HEK293T (cell line): Measurements from ENCODE around the gene PLPP2.
"Not testable (repeated sequence)": the region's sequence is repeated elsewhere in the genome, so short reads cannot be mapped to it uniquely, and the experiment has no call there.

Experiments
- CTCF ChIA-PET: fragments of 350-600 bp; formaldehyde crosslinking; extraction: SDS; loops from one replicate; lab custom pipeline; 2021; ENCODE audit warnings: antibody characterized with exemption, inconsistent platforms; lab: Yijun Ruan, JAX
- POLR2A ChIA-PET: fragments of 350-600 bp; formaldehyde crosslinking; extraction: SDS; loops from one replicate; lab custom pipeline; 2020; ENCODE audit warnings: antibody characterized with exemption, inconsistent platforms; lab: Yijun Ruan, JAX
- DNase-seq: peaks from one replicate; pipeline ENCODE4 v3.0.0; 2012; ENCODE audit warnings: mixed read lengths; ENCODE audit errors: extremely low spot score
- ARNT ChIP-seq: fragments of 450-650 bp; IDR thresholded peaks from 2 replicates; pipeline ENCODE4 v1.6.1; 2017; ENCODE audit warnings: mild to moderate bottlenecking
- BHLHE40 ChIP-seq: fragments of 450-650 bp; IDR thresholded peaks from 2 replicates; pipeline ENCODE4 v1.6.1; 2016; ENCODE audit warnings: mild to moderate bottlenecking, moderate library complexity, borderline replicate concordance
- CTBP1 ChIP-seq: fragments of 450-650 bp; IDR thresholded peaks from 2 replicates; pipeline ENCODE4 v1.6.1; 2016; ENCODE audit warnings: borderline replicate concordance
- ELF4 ChIP-seq: fragments of 450-650 bp; IDR thresholded peaks from 2 replicates; pipeline ENCODE4 v1.6.1; 2017; ENCODE audit warnings: antibody characterized with exemption
- FOXA1 ChIP-seq: fragments of 450-650 bp; IDR thresholded peaks from 2 replicates; pipeline ENCODE4 v1.6.1; 2016; ENCODE audit warnings: mild to moderate bottlenecking
- FOXK2 ChIP-seq: fragments of 450-650 bp; IDR thresholded peaks from 2 replicates; pipeline ENCODE4 v1.6.1; 2016; ENCODE audit warnings: mild to moderate bottlenecking
- FOXM1 ChIP-seq: fragments of 450-650 bp; IDR thresholded peaks from 2 replicates; pipeline ENCODE4 v1.6.1; 2017; ENCODE audit warnings: mild to moderate bottlenecking, borderline replicate concordance
- HDGF ChIP-seq: fragments of 450-650 bp; IDR thresholded peaks from 2 replicates; pipeline ENCODE4 v1.6.1; 2017; ENCODE audit warnings: antibody characterized with exemption, borderline replicate concordance
- L3MBTL2 ChIP-seq: fragments of 450-650 bp; conservative IDR thresholded peaks from 2 replicates; pipeline ENCODE4 v1.6.1; 2016; ENCODE audit warnings: mild to moderate bottlenecking
- NFRKB ChIP-seq: fragments of 450-650 bp; IDR thresholded peaks from 2 replicates; pipeline ENCODE4 v1.6.1; 2016; ENCODE audit warnings: mild to moderate bottlenecking, moderate library complexity
- PKNOX1 ChIP-seq: fragments of 450-650 bp; IDR thresholded peaks from 2 replicates; pipeline ENCODE4 v1.6.1; 2016
- SP1 ChIP-seq: fragments of 450-650 bp; IDR thresholded peaks from 2 replicates; pipeline ENCODE4 v1.6.1; 2017
- TARDBP ChIP-seq: fragments of 450-650 bp; IDR thresholded peaks from 2 replicates; pipeline ENCODE4 v1.6.1; 2016
- ZNF384 ChIP-seq: fragments of 450-650 bp; IDR thresholded peaks from 2 replicates; pipeline ENCODE4 v1.6.1; 2016

Gene PLPP2

GRCh38 chr19:246551-246950 lies 44.7 kb downstream of the PLPP2 start:
- ChIA-PET POLR2A (no interaction called here), CTCF (no interaction called here)
- DNase-seq, result no peak
- TF ChIP-seq FOXM1 (no peak), TARDBP (no peak), SP1 (no peak), ELF4 (no peak), BHLHE40 (no peak), CTBP1 (no peak), FOXA1 (no peak)

- CTCF ChIA-PET, POLR2A ChIA-PET, DNase-seq: not testable (repeated sequence)
Measured at GRCh38 chr19:245900-246299, 45.3 kb downstream of the PLPP2 start.

- ChIA-PET POLR2A (no interaction called here), CTCF (no interaction called here)
- DNase-seq, result no peak
- TF ChIP-seq FOXK2, result no peak
- TF ChIP-seq TARDBP, result no peak
- no peak for TF ChIP-seq L3MBTL2
- no peak for TF ChIP-seq ELF4
- no peak for TF ChIP-seq HDGF
- TF ChIP-seq SP1, result no peak
- TF ChIP-seq FOXM1, result no peak
- TF ChIP-seq ZNF384, result no peak
- no peak for TF ChIP-seq PKNOX1
- no peak for TF ChIP-seq CTBP1
- no peak for TF ChIP-seq NFRKB
- no peak for TF ChIP-seq ARNT
Measured at GRCh38 chr19:245457-245856, 45.7 kb downstream of the PLPP2 start.
